Glomerular visceral epithelial cell (primary cell): ENCODE data around the gene SEC23IP.
"Not testable (repeated sequence)": the region's sequence is repeated elsewhere in the genome, so short reads cannot be mapped to it uniquely, and the experiment has no call there.

ENCODE experiments used
- DNase-seq: peaks from one replicate; pipeline ENCODE4 v3.0.0-alpha.2; 2016; ENCODE audit errors: extremely low spot score

SEC23IP gene

GRCh38 chr10:119892188-119893065 is at the start of gene SEC23IP:
Gene SEC23IP (plus strand): TSS chr10:119892730. CDS start chr10:119892783, 53 bp downstream.
- DNase-seq, result peak; percentile 94

- no peak for DNase-seq
Observed at GRCh38 chr10:119845656-119846055, 46.9 kb upstream of the SEC23IP start.

GRCh38 chr10:119849031-119849789 is 43.3 kb upstream of the SEC23IP start:
- DNase-seq, result peak; percentile 62

- no peak for DNase-seq
Observed at GRCh38 chr10:119849944-119850343, 42.6 kb upstream of the SEC23IP start.

GRCh38 chr10:119852277-119852676 is 40.3 kb upstream of the SEC23IP start:
- DNase-seq, result no peak

GRCh38 chr10:119852822-119853221 is 39.7 kb upstream of the SEC23IP start:
- DNase-seq, result no peak

GRCh38 chr10:119853574-119853973 is 39.0 kb upstream of the SEC23IP start:
- no peak for DNase-seq

- DNase-seq, result no peak
Observed at GRCh38 chr10:119858063-119858462, 34.5 kb upstream of the SEC23IP start.

- peak; percentile 35 for DNase-seq
Observed at GRCh38 chr10:119859420-119860258, 32.9 kb upstream of the SEC23IP start.

- no peak for DNase-seq
Observed at GRCh38 chr10:119860866-119861607, 31.5 kb upstream of the SEC23IP start.

GRCh38 chr10:119862524-119862923 is 30.0 kb upstream of the SEC23IP start:
- DNase-seq, result no peak

GRCh38 chr10:119863951-119864565 is 28.5 kb upstream of the SEC23IP start:
- no peak for DNase-seq

GRCh38 chr10:119865699-119866240 is 26.8 kb upstream of the SEC23IP start:
- DNase-seq, result no peak

GRCh38 chr10:119867317-119867716 is 25.2 kb upstream of the SEC23IP start:
- no peak for DNase-seq

GRCh38 chr10:119869398-119869797 is 23.1 kb upstream of the SEC23IP start:
- DNase-seq, result not testable (repeated sequence)

- DNase-seq, result peak; percentile 40
Observed at GRCh38 chr10:119871881-119872609, 20.5 kb upstream of the SEC23IP start.

- DNase-seq, result no peak
Observed at GRCh38 chr10:119872610-119872859, 20.0 kb upstream of the SEC23IP start, which contains the start of gene MCMBP. Gene MCMBP (minus strand): TSS chr10:119872843. CDS start chr10:119872584, 259 bp downstream.

- DNase-seq, result peak; percentile 89
Observed at GRCh38 chr10:119872860-119873681, 19.5 kb upstream of the SEC23IP start.

GRCh38 chr10:119878524-119878923 is 14.0 kb upstream of the SEC23IP start:
- DNase-seq, result no peak
